Measurements from ENCODE around the gene TRMT1. TPM values are rescaled to one million over a fixed set of nuclear protein-coding genes. Genes with fewer than 3 reads are reported as not detected.

Gene TRMT1
- total and polyA plus RNA-seq, 2 donors (not counting 1 experiment from before 2014, with no cell fraction given): 91.8 to 281 TPM

DNA sequence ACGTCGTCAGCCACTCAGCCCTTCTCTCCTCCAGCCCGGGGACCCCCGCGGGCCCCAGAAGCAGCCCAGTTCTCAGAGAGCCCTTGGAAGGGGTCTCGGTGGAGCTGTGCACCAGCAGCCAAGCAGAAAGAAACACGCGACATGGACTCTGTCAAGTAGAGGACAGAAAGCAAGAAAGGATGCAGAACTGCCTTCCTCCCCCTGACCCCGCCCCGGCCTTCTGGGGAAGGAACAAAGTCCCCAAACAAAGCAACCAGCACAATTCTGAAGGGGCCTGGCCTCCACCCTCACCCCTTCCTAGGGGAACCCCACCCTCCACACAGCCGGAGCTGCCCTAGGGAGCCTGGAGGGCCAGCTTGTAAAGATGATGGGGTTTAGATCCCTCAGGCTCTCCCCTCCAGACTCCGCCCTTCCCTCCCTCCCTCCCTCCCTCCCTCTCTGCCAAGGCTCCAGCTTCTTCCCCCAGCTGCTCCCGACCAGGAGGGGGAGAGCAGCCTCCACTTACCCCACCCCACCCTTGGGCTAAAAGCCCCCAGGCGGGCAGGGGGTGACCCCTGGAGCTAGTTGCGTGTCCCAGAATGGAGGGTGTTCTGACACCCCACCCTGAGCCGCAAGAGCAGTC is 21.7 kb downstream of the TRMT1 start:
- DNase-seq: peak; percentile 77
- H3K4me3 Mint-ChIP-seq: peak overlapping the region; percentile 93
- peak overlapping the region; percentile 93 for H3K27ac Mint-ChIP-seq
- peaks cover 11% of the 10 kb centered on the region for H4K20me1 ChIP-seq (ENCODE audit: control insufficient read depth, insufficient read depth, low read length, poor library complexity, severe bottlenecking)
- H3K4me1 ChIP-seq (ENCODE audit: control insufficient read depth in 2 of 2, insufficient read depth in 2 of 2, low read length in 2 of 2): peaks cover 21 to 45% of the 10 kb centered on the region in 2 donors
- no peaks in the 10 kb centered on the region for H3K9me3 ChIP-seq (ENCODE audit: control extremely low read depth in 1 of 3, control insufficient read depth in 2 of 3, insufficient read depth in 1 of 3, low read length in 2 of 3)
- H3K27me3 Mint-ChIP-seq: no peaks in the 10 kb centered on the region
- 1% methylated on average over 8 of the region's 16 CpGs for WGBS (ENCODE audit: insufficient coverage)
- H3K4me2 ChIP-seq (replicated peaks; ENCODE audit: low read depth, low read length, poor library complexity, severe bottlenecking): peak overlapping the region; percentile 99
- peak overlapping the region; percentile 60 for H2AFZ ChIP-seq (ENCODE audit: insufficient read depth, low read depth, low read length, poor library complexity, severe bottlenecking)
- TF ChIP-seq EZH2 (IDR thresholded peaks at IDR 0.05; ENCODE audit: borderline replicate concordance, insufficient read depth, low read depth, low read length, poor library complexity, severe bottlenecking): no peak
- peak overlapping the region; percentile 34 to 96 (median 92) for H3K4me3 ChIP-seq (ENCODE audit: control extremely low read depth in 1 of 5, extremely low read depth in 1 of 5, insufficient read depth in 1 of 5, low read depth in 2 of 5, low read length in 4 of 5)
- peak overlapping the region; percentile 43 to 87 for H3K27ac ChIP-seq (ENCODE audit: low read length in 2 of 2)
- peaks cover 22% of the 10 kb centered on the region for H3K79me2 ChIP-seq (ENCODE audit: control insufficient read depth, insufficient read depth, low read length)
- intact Hi-C loops (cut with micrococcal nuclease): loop anchor here (1.0 to 5.0 kb wide), 2 partner anchors 9 to 63 kb away; no protein-coding TSS in a partner anchor
- peak; percentile 10 for ATAC-seq (ENCODE audit: low read depth)
- peaks cover under 1 to 10% of the 10 kb centered on the region in 2 experiments for H3K36me3 ChIP-seq (replicated peaks in 1 of 2; ENCODE audit: control extremely low read depth in 1 of 2, control insufficient read depth in 1 of 2, extremely low read depth in 1 of 2, insufficient read depth in 2 of 2, low read length in 1 of 2)
- ChIA-PET CTCF (interaction anchor here (0.7 to 8.2 kb wide), 32 partner anchors 8 to 494 kb away, joined by 3 to 285 read pairs (median 6); partner anchors contain the start of genes DAND5, GCDH, IER2 and NACC1), POLR2A (interaction anchor here (0.6 to 4.2 kb wide), 18 partner anchors 9 to 709 kb away, joined by 3 to 107 read pairs (median 6); partner anchors contain the start of genes FBXW9, IER2, LYL1 and NACC1)
- no peaks in the 10 kb centered on the region for H3K9me3 Mint-ChIP-seq (ENCODE audit: insufficient read depth)
- H3K27me3 ChIP-seq (replicated peaks in 1 of 4; ENCODE audit: control extremely low read depth in 1 of 4, control insufficient read depth in 3 of 4, insufficient read depth in 4 of 4, low read length in 3 of 4): no peaks in the 10 kb centered on the region
- peaks cover 38% of the 10 kb centered on the region for H3K4me1 Mint-ChIP-seq
- peak overlapping the region; percentile 78 for H3K9ac ChIP-seq (ENCODE audit: low read length)

GRCh38 chr19:13094106-13094504 is 22.4 kb downstream of the TRMT1 start:
- no peaks in the 10 kb centered on the region for H3K27me3 Mint-ChIP-seq
- no peak for DNase-seq

More at GRCh38 chr19:13094106-13094504, 22.4 kb downstream of the TRMT1 start:
- no peak for ATAC-seq (ENCODE audit: low read depth)
- 64% methylated on average over 5 of the region's 5 CpGs for WGBS (ENCODE audit: insufficient coverage)
- intact Hi-C loops (cut with micrococcal nuclease): loop anchor here (5.0 kb wide), 1 partner anchor 62 kb away; no protein-coding TSS in a partner anchor
- Histone ChIP-seq H3K9ac (ENCODE audit: low read length) (no peak overlapping the region), H3K9me3 (ENCODE audit: control extremely low read depth in 1 of 3, control insufficient read depth in 2 of 3, insufficient read depth in 1 of 3, low read length in 2 of 3) (no peaks in the 10 kb centered on the region), H3K4me2 (replicated peaks; ENCODE audit: low read depth, low read length, poor library complexity, severe bottlenecking) (peak overlapping the region; percentile 99), H3K27ac (ENCODE audit: low read length in 2 of 2) (peak overlapping the region; percentile 43 to 87), H3K36me3 (replicated peaks in 1 of 2; ENCODE audit: control extremely low read depth in 1 of 2, control insufficient read depth in 1 of 2, extremely low read depth in 1 of 2, insufficient read depth in 2 of 2, low read length in 1 of 2) (peaks cover 0 to 5% of the 10 kb centered on the region in 2 experiments), H3K4me3 (ENCODE audit: control extremely low read depth in 1 of 5, extremely low read depth in 1 of 5, insufficient read depth in 1 of 5, low read depth in 2 of 5, low read length in 4 of 5) (peak overlapping the region in 2 of 5 experiments; percentile 92 to 96), H2AFZ (ENCODE audit: insufficient read depth, low read depth, low read length, poor library complexity, severe bottlenecking) (no peak overlapping the region), H3K4me1 (ENCODE audit: control insufficient read depth in 2 of 2, insufficient read depth in 2 of 2, low read length in 2 of 2) (peaks cover 17 to 39% of the 10 kb centered on the region in 2 donors), H4K20me1 (ENCODE audit: control insufficient read depth, insufficient read depth, low read length, poor library complexity, severe bottlenecking) (peaks cover 7% of the 10 kb centered on the region), H3K27me3 (replicated peaks in 1 of 4; ENCODE audit: control extremely low read depth in 1 of 4, control insufficient read depth in 3 of 4, insufficient read depth in 4 of 4, low read length in 3 of 4) (no peaks in the 10 kb centered on the region), H3K79me2 (ENCODE audit: control insufficient read depth, insufficient read depth, low read length) (peaks cover 21% of the 10 kb centered on the region)
- Mint-ChIP-seq H3K9me3 (ENCODE audit: insufficient read depth) (no peaks in the 10 kb centered on the region), H3K27ac (peak overlapping the region; percentile 93), H3K4me3 (peak overlapping the region; percentile 93), H3K4me1 (peaks cover 32% of the 10 kb centered on the region)
- ChIA-PET CTCF (interaction anchor here (0.7 to 8.2 kb wide), 35 partner anchors 8 to 495 kb away, joined by 3 to 285 read pairs (median 5); partner anchors contain the start of genes DAND5, IER2, NACC1 and STX10), POLR2A (interaction anchor here (0.6 to 4.2 kb wide), 11 partner anchors 10 to 148 kb away, joined by 3 to 107 read pairs (median 5); partner anchors contain the start of gene LYL1)
- TF ChIP-seq CTCF (IDR thresholded peaks at IDR 0.05): no peak
- TF ChIP-seq EZH2 (IDR thresholded peaks at IDR 0.05; ENCODE audit: borderline replicate concordance, insufficient read depth, low read depth, low read length, poor library complexity, severe bottlenecking): no peak

Data from B cell (primary cell).